ENCODE data around the gene GSDMA. TPM values are rescaled to one million over a fixed set of nuclear protein-coding genes. Genes with fewer than 3 reads are reported as not detected.
"Not testable (repeated sequence)": the region's sequence is repeated elsewhere in the genome, so short reads cannot be mapped to it uniquely, and the experiment has no call there.

Gene GSDMA
- total RNA-seq, 2 donors from 2014 or later, result 0.68 to 1.2 TPM

DNA sequence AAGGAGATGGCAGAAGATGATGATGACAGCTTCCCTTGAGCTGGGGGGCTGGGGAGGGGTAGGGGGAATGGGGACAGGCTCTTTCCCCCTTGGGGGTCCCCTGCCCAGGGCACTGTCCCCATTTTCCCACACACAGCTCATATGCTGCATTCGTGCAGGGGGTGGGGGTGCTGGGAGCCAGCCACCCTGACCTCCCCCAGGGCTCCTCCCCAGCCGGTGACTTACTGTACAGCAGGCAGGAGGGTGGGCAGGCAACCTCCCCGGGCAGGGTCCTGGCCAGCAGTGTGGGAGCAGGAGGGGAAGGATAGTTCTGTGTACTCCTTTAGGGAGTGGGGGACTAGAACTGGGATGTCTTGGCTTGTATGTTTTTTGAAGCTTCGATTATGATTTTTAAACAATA is 34.7 kb downstream of the GSDMA start:
- Histone ChIP-seq H3K36me3 (peaks cover 38% of the 10 kb centered on the region), H3K27ac (no peak overlapping the region), H3K4me3 (no peak overlapping the region), H3K9me3 (no peaks in the 10 kb centered on the region), H3K27me3 (replicated peaks; ENCODE audit: insufficient read depth) (no peaks in the 10 kb centered on the region), H3K4me1 (ENCODE audit: control insufficient read depth in 1 of 2, low read depth in 2 of 2) (no peaks in the 10 kb centered on the region)
- ATAC-seq (ENCODE audit: insufficient number of reproducible peaks, low FRiP score, low read depth) (no peak), DNase-seq (ENCODE audit: low spot score) (no peak)
- TF ChIP-seq, protein P1, sequence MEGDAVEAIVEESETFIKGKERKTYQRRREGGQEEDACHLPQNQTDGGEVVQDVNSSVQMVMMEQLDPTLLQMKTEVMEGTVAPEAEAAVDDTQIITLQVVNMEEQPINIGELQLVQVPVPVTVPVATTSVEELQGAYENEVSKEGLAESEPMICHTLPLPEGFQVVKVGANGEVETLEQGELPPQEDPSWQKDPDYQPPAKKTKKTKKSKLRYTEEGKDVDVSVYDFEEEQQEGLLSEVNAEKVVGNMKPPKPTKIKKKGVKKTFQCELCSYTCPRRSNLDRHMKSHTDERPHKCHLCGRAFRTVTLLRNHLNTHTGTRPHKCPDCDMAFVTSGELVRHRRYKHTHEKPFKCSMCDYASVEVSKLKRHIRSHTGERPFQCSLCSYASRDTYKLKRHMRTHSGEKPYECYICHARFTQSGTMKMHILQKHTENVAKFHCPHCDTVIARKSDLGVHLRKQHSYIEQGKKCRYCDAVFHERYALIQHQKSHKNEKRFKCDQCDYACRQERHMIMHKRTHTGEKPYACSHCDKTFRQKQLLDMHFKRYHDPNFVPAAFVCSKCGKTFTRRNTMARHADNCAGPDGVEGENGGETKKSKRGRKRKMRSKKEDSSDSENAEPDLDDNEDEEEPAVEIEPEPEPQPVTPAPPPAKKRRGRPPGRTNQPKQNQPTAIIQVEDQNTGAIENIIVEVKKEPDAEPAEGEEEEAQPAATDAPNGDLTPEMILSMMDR (IDR thresholded peaks at IDR 0.05), result no peak

DNA sequence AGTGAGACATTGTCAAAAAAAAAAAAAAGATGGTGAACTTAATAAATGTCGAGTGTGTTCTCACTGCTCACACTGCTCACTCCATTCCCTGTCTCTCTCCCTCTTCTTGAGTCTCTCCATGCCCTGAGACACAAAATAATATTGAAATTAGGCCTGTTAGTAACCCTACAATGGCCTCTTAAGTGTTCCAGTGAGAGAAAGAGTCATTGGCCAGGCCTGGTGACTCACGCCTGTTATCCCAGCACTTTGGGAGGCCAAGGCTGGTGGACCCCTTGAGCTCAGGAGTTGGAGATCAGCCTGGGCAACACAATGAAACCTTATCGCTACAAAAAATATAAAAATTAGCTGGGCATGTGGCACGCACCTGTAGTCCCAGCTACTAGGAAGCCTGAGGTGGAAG is 36.3 kb downstream of the GSDMA start:
- no peak for DNase-seq (ENCODE audit: low spot score)
- no peaks in the 10 kb centered on the region for H3K27me3 ChIP-seq (replicated peaks; ENCODE audit: insufficient read depth)
- H3K9me3 ChIP-seq, result no peaks in the 10 kb centered on the region
- H3K36me3 ChIP-seq, result peaks cover 24% of the 10 kb centered on the region
- TF ChIP-seq, protein P1 (IDR thresholded peaks at IDR 0.05), result no peak
- no peak overlapping the region for H3K4me3 ChIP-seq
- no peak overlapping the region for H3K27ac ChIP-seq
- no peak for ATAC-seq (ENCODE audit: insufficient number of reproducible peaks, low FRiP score, low read depth)
- no peaks in the 10 kb centered on the region for H3K4me1 ChIP-seq (ENCODE audit: control insufficient read depth in 1 of 2, low read depth in 2 of 2)

- Histone ChIP-seq H3K9me3 (no peaks in the 10 kb centered on the region), H3K36me3 (peaks cover 13% of the 10 kb centered on the region), H3K27me3 (replicated peaks; ENCODE audit: insufficient read depth) (no peaks in the 10 kb centered on the region), H3K27ac (no peak overlapping the region), H3K4me3 (no peak overlapping the region), H3K4me1 (ENCODE audit: control insufficient read depth in 1 of 2, low read depth in 2 of 2) (no peaks in the 10 kb centered on the region)
- DNase-seq (ENCODE audit: low spot score) (no peak), ATAC-seq (ENCODE audit: insufficient number of reproducible peaks, low FRiP score, low read depth) (no peak)
- TF ChIP-seq, protein P1 (IDR thresholded peaks at IDR 0.05), result no peak
Measured at GRCh38 chr17:40000161-40000560, 37.4 kb downstream of the GSDMA start.

GRCh38 chr17:40001335-40001734 is 38.5 kb downstream of the GSDMA start:
- DNase-seq (ENCODE audit: low spot score); H3K4me1 ChIP-seq (ENCODE audit: control insufficient read depth in 1 of 2, low read depth in 2 of 2); H3K36me3 ChIP-seq; H3K27ac ChIP-seq; H3K9me3 ChIP-seq; H3K4me3 ChIP-seq; ATAC-seq (ENCODE audit: insufficient number of reproducible peaks, low FRiP score, low read depth); H3K27me3 ChIP-seq (replicated peaks; ENCODE audit: insufficient read depth): not testable (repeated sequence)

- Histone ChIP-seq H3K4me3 (no peak overlapping the region), H3K36me3 (no peaks in the 10 kb centered on the region), H3K4me1 (ENCODE audit: control insufficient read depth in 1 of 2, low read depth in 2 of 2) (no peaks in the 10 kb centered on the region), H3K27me3 (replicated peaks; ENCODE audit: insufficient read depth) (no peaks in the 10 kb centered on the region), H3K27ac (no peak overlapping the region), H3K9me3 (no peaks in the 10 kb centered on the region)
- DNase-seq (ENCODE audit: low spot score) (no peak), ATAC-seq (ENCODE audit: insufficient number of reproducible peaks, low FRiP score, low read depth) (no peak)
- TF ChIP-seq, protein P1 (IDR thresholded peaks at IDR 0.05), result no peak
Measured at GRCh38 chr17:40004072-40004471, 41.3 kb downstream of the GSDMA start.

- no peak for ATAC-seq (ENCODE audit: insufficient number of reproducible peaks, low FRiP score, low read depth)
- H3K27ac ChIP-seq, result no peak overlapping the region
- TF ChIP-seq, protein P1 (IDR thresholded peaks at IDR 0.05), result no peak
- H3K4me1 ChIP-seq (ENCODE audit: control insufficient read depth in 1 of 2, low read depth in 2 of 2), result no peaks in the 10 kb centered on the region
- no peak for DNase-seq (ENCODE audit: low spot score)
- H3K9me3 ChIP-seq, result no peaks in the 10 kb centered on the region
- H3K27me3 ChIP-seq (replicated peaks; ENCODE audit: insufficient read depth), result no peaks in the 10 kb centered on the region
- no peaks in the 10 kb centered on the region for H3K36me3 ChIP-seq
- H3K4me3 ChIP-seq, result no peak overlapping the region
Measured at GRCh38 chr17:40004712-40005111, 41.9 kb downstream of the GSDMA start.

Measured in thoracic aorta (tissue), 2 donors.